Calu3 (cell line): ENCODE data around the gene PGC. TPM values are rescaled to one million over a fixed set of nuclear protein-coding genes. Genes with fewer than 3 reads are reported as not detected.

Source experiments
- BruUV-seq: library from RNA; stranded (reverse); fragments of 400-500 nt; replicated peaks from 2 replicates; lab custom pipeline; 2021; lab: Mats Ljungman, UMichigan
- CTCF ChIA-PET: fragments of 300-600 bp; sonication (Branson Sonifier 250); formaldehyde crosslinking; loops from one replicate; lab custom pipeline; 2022; ENCODE audit warnings: antibody characterized with exemption; lab: Charles Lee
- DNase-seq: peaks from one replicate; pipeline ENCODE4 v3.0.0; 2022
- H3K27ac Mint-ChIP-seq: one replicate; pipeline ENCODE4 v1.8.0; 2022; ENCODE audit warnings: mixed read lengths; ENCODE audit not compliant: unreplicated experiment
- H3K27me3 Mint-ChIP-seq: one replicate; pipeline ENCODE4 v1.8.0; 2022; ENCODE audit warnings: mixed read lengths; ENCODE audit not compliant: unreplicated experiment
- H3K36me3 Mint-ChIP-seq: one replicate; pipeline ENCODE4 v1.8.0; 2022; ENCODE audit warnings: mild to moderate bottlenecking, moderate library complexity, mixed read lengths; ENCODE audit not compliant: insufficient read depth, unreplicated experiment
- H3K4me1 Mint-ChIP-seq: one replicate; pipeline ENCODE4 v1.8.0; 2022; ENCODE audit warnings: mild to moderate bottlenecking, low read depth, mixed read lengths; ENCODE audit not compliant: unreplicated experiment
- H3K4me3 Mint-ChIP-seq: one replicate; pipeline ENCODE4 v1.8.0; 2022; ENCODE audit warnings: mild to moderate bottlenecking, low read depth, moderate library complexity, mixed read lengths; ENCODE audit not compliant: unreplicated experiment
- H3K9me3 Mint-ChIP-seq: one replicate; pipeline ENCODE4 v1.8.0; 2022; ENCODE audit warnings: low read depth, mixed read lengths; ENCODE audit not compliant: unreplicated experiment
- CTCF ChIP-seq: fragments of 200-600 bp; IDR thresholded peaks from one replicate; pipeline ENCODE4 v1.8.0; 2022; ENCODE audit warnings: antibody characterized with exemption; ENCODE audit not compliant: unreplicated experiment
- intact Hi-C: fragments of 100-400 bp; cut with micrococcal nuclease; formaldehyde crosslinking; loops from one replicate; pipeline ENCODE4 v1.10.0; 2022; ENCODE audit not compliant: unreplicated experiment
- total RNA-seq: library from RNA; stranded (reverse); gene quantifications from 2 replicates; pipeline ENCODE4 v1.2.3, GENCODE V29; 2022

Gene PGC
- total RNA-seq, 1 experiment from 2014 or later: not detected

GRCh38 chr6:41759106-41759904 is 12.1 kb upstream of the PGC start:
- no peak for DNase-seq
- H3K36me3 Mint-ChIP-seq: no peaks in the 10 kb centered on the region
- intact Hi-C loops: no loop called here
- H3K4me1 Mint-ChIP-seq: no peaks in the 10 kb centered on the region
- BruUV-seq: no TSS peak
- H3K27me3 Mint-ChIP-seq: peaks cover 28% of the 10 kb centered on the region
- CTCF ChIA-PET: interaction anchor here (1.0 kb wide), 1 partner anchor 12 kb away, joined by 4 read pairs; the partner anchor contains the start of gene PGC
- H3K27ac Mint-ChIP-seq: no peak overlapping the region
- no peaks in the 10 kb centered on the region for H3K9me3 Mint-ChIP-seq
- no peak overlapping the region for H3K4me3 Mint-ChIP-seq
- TF ChIP-seq CTCF: no peak

GRCh38 chr6:41758641-41759035 is 11.4 kb upstream of the PGC start:
- Mint-ChIP-seq H3K4me1 (no peaks in the 10 kb centered on the region), H3K36me3 (no peaks in the 10 kb centered on the region), H3K4me3 (no peak overlapping the region), H3K27me3 (peaks cover 28% of the 10 kb centered on the region), H3K27ac (no peak overlapping the region), H3K9me3 (no peaks in the 10 kb centered on the region)
- CTCF ChIA-PET: interaction anchor here (1.0 kb wide), 1 partner anchor 11 kb away, joined by 4 read pairs; the partner anchor contains the start of gene PGC
- no peak for TF ChIP-seq CTCF
- no peak for DNase-seq
- intact Hi-C loops: no loop called here
- no TSS peak for BruUV-seq

GRCh38 chr6:41757931-41758640 is 10.9 kb upstream of the PGC start:
- Mint-ChIP-seq H3K27ac (no peak overlapping the region), H3K4me1 (no peaks in the 10 kb centered on the region), H3K9me3 (no peaks in the 10 kb centered on the region), H3K36me3 (no peaks in the 10 kb centered on the region), H3K4me3 (no peak overlapping the region), H3K27me3 (peaks cover 28% of the 10 kb centered on the region)
- intact Hi-C loops: no loop called here
- TF ChIP-seq CTCF: no peak
- CTCF ChIA-PET: interaction anchor here (0.8 kb wide), 1 partner anchor 192 kb away, joined by 3 read pairs; no protein-coding TSS in a partner anchor
- BruUV-seq: no TSS peak
- peak; percentile 36 for DNase-seq

- no peaks in the 10 kb centered on the region for H3K36me3 Mint-ChIP-seq
- CTCF ChIA-PET: no interaction called here
- H3K4me1 Mint-ChIP-seq: no peaks in the 10 kb centered on the region
- BruUV-seq: no TSS peak
- peaks cover 28% of the 10 kb centered on the region for H3K27me3 Mint-ChIP-seq
- no peak overlapping the region for H3K4me3 Mint-ChIP-seq
- DNase-seq: no peak
- no peaks in the 10 kb centered on the region for H3K9me3 Mint-ChIP-seq
- intact Hi-C loops: no loop called here
- H3K27ac Mint-ChIP-seq: no peak overlapping the region
- TF ChIP-seq CTCF: no peak
Measured at GRCh38 chr6:41757271-41757670, 10.1 kb upstream of the PGC start.
